Esophagus squamous epithelium (tissue), 4 donors: ENCODE measurements around the gene FMR1.

Experiments used
- CTCF ChIP-seq, 6 experiments: fragments of 450-650 bp in 4 of 6; fragments of 200-600 bp in 2 of 6; sonication (generic) in 2 of 6; IDR thresholded peaks; one replicate each; pipeline ENCODE4 v1.5.1; 2016 to 2019; ENCODE audit warnings: antibody characterized with exemption in 6 of 6, mild to moderate bottlenecking in 4 of 6, moderate library complexity in 4 of 6
- POLR2A ChIP-seq, 4 donors: fragments of 450-650 bp; IDR thresholded peaks; one replicate each; pipeline ENCODE4 v1.6.1; 2017; ENCODE audit warnings: antibody characterized with exemption in 4 of 4, mild to moderate bottlenecking in 4 of 4, moderate library complexity in 3 of 4

GRCh38 chrX:147916375-147916968 lies 4.8 kb downstream of the FMR1 start:
- no peak for TF ChIP-seq CTCF (IDR thresholded peaks at IDR 0.05)
- no peak for TF ChIP-seq POLR2A (IDR thresholded peaks at IDR 0.05)
